Nephron (organoid): ENCODE results near the gene SULT1C2.

Source experiments
- H3K27ac Mint-ChIP-seq, 3 experiments: 2 replicates each; pipeline ENCODE4 v1.8.0; 2020; ENCODE audit warnings: mixed read lengths in 3 of 3, mild to moderate bottlenecking in 2 of 3, moderate library complexity in 1 of 3
- H3K27me3 Mint-ChIP-seq: 2 replicates; pipeline ENCODE4 v1.8.0; 2021; ENCODE audit warnings: low read depth, mild to moderate bottlenecking, moderate library complexity, mixed read lengths
- H3K36me3 Mint-ChIP-seq: 2 replicates; pipeline ENCODE4 v1.8.0; 2020; ENCODE audit warnings: low read depth, mixed read lengths
- H3K4me1 Mint-ChIP-seq: 2 replicates; pipeline ENCODE4 v1.8.0; 2020; ENCODE audit warnings: mixed read lengths
- H3K4me3 Mint-ChIP-seq, 3 experiments: 2 replicates each; pipeline ENCODE4 v1.8.0; 2020; ENCODE audit warnings: mild to moderate bottlenecking in 3 of 3, mixed read lengths in 3 of 3, moderate library complexity in 2 of 3
- H3K9me3 Mint-ChIP-seq: 2 replicates; pipeline ENCODE4 v1.8.0; 2020; ENCODE audit warnings: mixed read lengths
- CTCF ChIP-seq, 3 experiments: fragments of 200-600 bp; sonication (generic); IDR thresholded peaks; one replicate each; pipeline ENCODE4 v1.5.0; 2021; ENCODE audit warnings: antibody characterized with exemption in 3 of 3; ENCODE audit not compliant: unreplicated experiment in 3 of 3

SULT1C2 gene

GRCh38 chr2:108293850-108294249, 5.2 kb downstream of the SULT1C2 start:
- H3K4me3 Mint-ChIP-seq = no peak overlapping the region

GRCh38 chr2:108297436-108298141, 8.9 kb downstream of the SULT1C2 start:
- Mint-ChIP-seq H3K4me1 (no peaks in the 10 kb centered on the region), H3K36me3 (peaks cover 64% of the 10 kb centered on the region), H3K27me3 (no peaks in the 10 kb centered on the region), H3K27ac (no peak overlapping the region), H3K9me3 (peaks cover 3% of the 10 kb centered on the region), H3K4me3 (no peak overlapping the region)
- no peak for TF ChIP-seq CTCF (IDR thresholded peaks at IDR 0.05; ENCODE audit: unreplicated experiment in 3 of 3)

More at GRCh38 chr2:108293850-108294249, 5.2 kb downstream of the SULT1C2 start:
- H3K27me3 Mint-ChIP-seq = no peaks in the 10 kb centered on the region
- H3K9me3 Mint-ChIP-seq = peaks cover 3% of the 10 kb centered on the region
- peaks cover 51% of the 10 kb centered on the region for H3K36me3 Mint-ChIP-seq
- no peak overlapping the region for H3K27ac Mint-ChIP-seq
- TF ChIP-seq CTCF (IDR thresholded peaks at IDR 0.05; ENCODE audit: unreplicated experiment in 3 of 3) = no peak
- peaks cover 9% of the 10 kb centered on the region for H3K4me1 Mint-ChIP-seq

- H3K9me3 Mint-ChIP-seq = peaks cover 3% of the 10 kb centered on the region
- no peaks in the 10 kb centered on the region for H3K27me3 Mint-ChIP-seq
Observed at GRCh38 chr2:108301558-108301957, 12.9 kb downstream of the SULT1C2 start.

GRCh38 chr2:108304975-108305374, 16.3 kb downstream of the SULT1C2 start:
- Mint-ChIP-seq H3K27ac (no peak overlapping the region), H3K4me3 (no peak overlapping the region), H3K9me3 (no peaks in the 10 kb centered on the region), H3K4me1 (no peaks in the 10 kb centered on the region), H3K36me3 (peaks cover 34% of the 10 kb centered on the region), H3K27me3 (no peaks in the 10 kb centered on the region)
- no peak for TF ChIP-seq CTCF (IDR thresholded peaks at IDR 0.05; ENCODE audit: unreplicated experiment in 3 of 3)

More at GRCh38 chr2:108301558-108301957, 12.9 kb downstream of the SULT1C2 start:
- peaks cover 45% of the 10 kb centered on the region for H3K36me3 Mint-ChIP-seq
- no peak overlapping the region for H3K27ac Mint-ChIP-seq
- no peak overlapping the region for H3K4me3 Mint-ChIP-seq
- no peak for TF ChIP-seq CTCF (IDR thresholded peaks at IDR 0.05; ENCODE audit: unreplicated experiment in 3 of 3)
- H3K4me1 Mint-ChIP-seq = no peaks in the 10 kb centered on the region

DNA sequence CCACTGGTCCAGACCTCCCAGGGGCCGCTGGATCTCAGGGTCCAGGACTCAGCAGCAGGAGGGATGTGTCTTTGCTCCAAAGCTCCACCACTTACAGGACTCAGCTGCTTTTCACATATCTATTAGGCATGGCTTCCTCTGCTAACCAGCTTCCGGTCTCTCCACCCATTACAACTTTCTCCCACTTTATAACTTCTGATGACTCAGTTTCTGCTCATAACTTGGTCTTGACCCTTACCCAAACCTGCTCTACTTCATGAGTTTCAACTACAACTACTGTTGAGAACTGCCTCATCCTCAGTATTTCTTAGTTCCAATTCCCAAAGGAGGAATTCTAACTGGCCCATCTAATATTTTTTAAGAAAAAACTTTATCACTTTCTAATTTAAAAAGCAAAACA, 17.2 kb downstream of the SULT1C2 start:
- no peak for TF ChIP-seq CTCF (IDR thresholded peaks at IDR 0.05; ENCODE audit: unreplicated experiment in 3 of 3)
- peaks cover 34% of the 10 kb centered on the region for H3K36me3 Mint-ChIP-seq
- H3K4me3 Mint-ChIP-seq = no peak overlapping the region
- no peak overlapping the region for H3K27ac Mint-ChIP-seq
- H3K9me3 Mint-ChIP-seq = peaks cover 2% of the 10 kb centered on the region
- H3K27me3 Mint-ChIP-seq = no peaks in the 10 kb centered on the region
- no peaks in the 10 kb centered on the region for H3K4me1 Mint-ChIP-seq

DNA sequence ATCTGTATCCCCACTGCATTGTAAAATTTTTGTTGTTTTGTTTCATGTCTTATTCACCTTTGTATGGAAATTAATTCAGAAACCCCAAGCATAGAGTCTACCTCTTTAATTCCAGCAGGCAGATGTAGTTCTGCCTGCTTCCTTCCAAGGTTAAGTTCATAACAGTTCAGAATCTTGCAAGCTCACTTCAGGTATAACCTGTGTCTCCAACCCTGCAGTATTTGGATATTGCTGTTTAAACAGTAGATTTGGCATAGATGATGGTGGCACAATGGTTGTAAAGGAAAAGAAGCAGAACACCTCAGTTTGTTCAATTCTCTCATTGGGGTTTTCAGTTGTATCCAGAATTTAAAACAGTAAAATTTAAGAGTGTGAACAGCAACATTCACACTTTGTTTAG, 21.2 kb downstream of the SULT1C2 start:
- no peak overlapping the region for H3K27ac Mint-ChIP-seq
- H3K4me1 Mint-ChIP-seq = peaks cover 9% of the 10 kb centered on the region
- TF ChIP-seq CTCF (IDR thresholded peaks at IDR 0.05; ENCODE audit: unreplicated experiment in 3 of 3) = no peak
- no peak overlapping the region for H3K4me3 Mint-ChIP-seq
- peaks cover 5% of the 10 kb centered on the region for H3K9me3 Mint-ChIP-seq
- H3K36me3 Mint-ChIP-seq = peaks cover 23% of the 10 kb centered on the region
- no peaks in the 10 kb centered on the region for H3K27me3 Mint-ChIP-seq
